Body of pancreas (tissue), 4 donors: ENCODE data around the gene GIPC2.

Experiments used
- CTCF ChIP-seq, 7 experiments: fragments of 450-650 bp in 4 of 7; fragments of 200-600 bp in 3 of 7; sonication (generic) in 3 of 7; IDR thresholded peaks; one replicate each; pipeline ENCODE4 v1.5.1; 2016 to 2019; ENCODE audit warnings: antibody characterized with exemption in 7 of 7
- POLR2A ChIP-seq, 3 donors: fragments of 450-650 bp; IDR thresholded peaks; one replicate each; pipeline ENCODE4 v1.6.1; 2016; ENCODE audit warnings: antibody characterized with exemption in 3 of 3, mild to moderate bottlenecking in 2 of 3

- TF ChIP-seq CTCF (IDR thresholded peaks at IDR 0.05) = no peak
- TF ChIP-seq POLR2A (IDR thresholded peaks at IDR 0.05) = no peak
Observed at GRCh38 chr1:78086697-78087096, 40.9 kb downstream of the GIPC2 start.
